Head of caudate nucleus (tissue), 42 donors: Measurements from ENCODE around the gene C1orf52.

Experiments
- DNase-seq, 42 donors: peaks; one replicate each; pipeline versions ENCODE4 v3.0.0 to v3.0.0-alpha.2; 2020 to 2021; ENCODE audit warnings: mixed read lengths in 7 of 42
- intact Hi-C: fragments of 100-400 bp; cut with DNase I; formaldehyde crosslinking; loops from one replicate; pipeline ENCODE4 v1.15.0; 2022

The C1orf52 gene

GRCh38 chr1:85244271-85245061, 15.0 kb downstream of the C1orf52 start:
- no peak for DNase-seq
- intact Hi-C loops: no loop called here

- DNase-seq: no peak
- intact Hi-C loops: no loop called here
Measured at GRCh38 chr1:85243372-85243771, 16.1 kb downstream of the C1orf52 start.

DNA sequence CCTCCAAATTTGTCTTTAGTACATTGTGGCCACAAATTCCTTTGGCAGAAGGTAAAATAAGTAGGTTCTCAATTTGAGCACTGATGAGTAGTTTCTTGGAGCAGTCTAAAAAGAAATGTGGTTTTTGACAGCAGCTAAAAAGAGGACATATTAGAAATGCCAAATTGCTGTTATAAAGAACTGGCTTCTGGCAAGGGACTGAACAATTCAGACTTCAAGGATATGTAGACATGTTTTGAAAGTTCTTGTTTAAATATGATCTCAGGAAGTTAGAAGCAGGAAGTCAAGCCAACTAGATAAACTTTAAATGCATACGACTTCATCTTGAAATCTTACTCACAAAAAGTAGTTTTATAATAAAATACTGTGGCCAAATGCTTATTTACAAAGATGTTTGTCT, 18.8 kb downstream of the C1orf52 start:
- intact Hi-C loops: no loop called here
- DNase-seq: no peak

GRCh38 chr1:85240174-85240601, 19.3 kb downstream of the C1orf52 start:
- intact Hi-C loops: no loop called here
- DNase-seq: no peak

DNA sequence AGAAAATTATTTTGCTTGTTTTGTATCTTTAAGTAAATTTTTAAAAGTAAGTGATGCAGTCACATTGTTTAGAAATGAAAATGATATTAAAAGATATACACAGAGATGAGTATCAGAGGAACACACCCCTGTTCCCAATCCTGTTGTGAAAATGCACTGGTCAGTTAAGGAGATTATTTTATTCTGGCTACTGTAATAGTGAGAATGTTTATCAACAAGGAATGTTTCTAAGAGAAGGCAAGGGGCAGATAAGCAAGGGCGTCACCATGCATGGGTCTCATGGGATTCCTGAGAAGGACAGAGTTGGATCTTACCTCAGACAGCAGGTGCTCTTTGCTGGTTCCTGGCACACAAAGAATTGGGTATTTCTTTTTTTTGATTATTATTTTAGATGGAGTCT, 21.8 kb downstream of the C1orf52 start:
- no peak for DNase-seq
- intact Hi-C loops: no loop called here

GRCh38 chr1:85230305-85230977, 29.0 kb downstream of the C1orf52 start:
- no peak for DNase-seq
- intact Hi-C loops: no loop called here

DNA sequence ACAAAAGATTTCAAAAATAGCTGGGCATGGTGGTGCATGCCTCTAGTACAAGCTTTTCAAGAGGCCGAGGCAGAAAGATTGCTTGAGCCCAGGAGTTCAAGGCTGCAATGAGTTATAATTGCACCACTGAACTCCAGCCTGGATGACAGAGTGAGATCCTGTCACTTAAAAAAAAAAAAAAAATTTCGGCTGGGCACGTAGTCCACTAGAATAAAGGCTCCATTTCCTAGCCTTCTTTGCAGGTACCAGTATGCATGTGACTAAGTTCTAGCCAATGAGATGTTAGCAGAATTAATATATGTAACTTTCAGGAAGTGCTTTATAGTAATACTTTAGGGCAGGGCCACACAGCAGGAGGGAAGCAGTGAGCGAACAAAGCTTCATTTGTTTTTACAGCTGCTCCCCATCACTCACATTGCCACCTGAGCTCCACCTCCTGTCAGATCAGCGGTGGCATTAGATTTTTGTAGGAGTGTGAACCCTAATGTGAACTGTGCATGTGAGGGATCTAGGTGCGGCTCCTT, 29.8 kb downstream of the C1orf52 start:
- DNase-seq: no peak
- intact Hi-C loops: no loop called here

DNA sequence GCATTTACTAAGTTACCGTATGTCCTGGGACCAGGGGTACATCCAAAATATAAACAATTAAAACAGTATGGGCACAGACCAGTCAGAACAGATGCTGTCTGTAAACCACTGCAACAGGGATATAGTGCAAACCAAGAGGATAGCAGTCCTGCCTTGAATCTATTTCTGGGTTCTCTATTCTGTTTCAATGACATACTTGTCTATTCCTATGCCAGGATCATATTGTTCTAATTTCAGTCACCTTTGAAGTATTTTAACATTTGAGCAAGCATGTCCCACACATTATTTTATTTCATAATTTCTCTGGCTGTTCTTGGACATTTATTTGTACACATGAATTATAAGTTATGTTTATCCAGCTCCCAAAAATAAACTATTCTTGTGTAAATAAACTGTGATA, 30.5 kb downstream of the C1orf52 start:
- intact Hi-C loops: no loop called here
- no peak for DNase-seq

- intact Hi-C loops: no loop called here
- DNase-seq: no peak
Measured at GRCh38 chr1:85225624-85226380, 33.7 kb downstream of the C1orf52 start.

GRCh38 chr1:85224734-85225623, 34.5 kb downstream of the C1orf52 start:
- intact Hi-C loops: no loop called here

DNA sequence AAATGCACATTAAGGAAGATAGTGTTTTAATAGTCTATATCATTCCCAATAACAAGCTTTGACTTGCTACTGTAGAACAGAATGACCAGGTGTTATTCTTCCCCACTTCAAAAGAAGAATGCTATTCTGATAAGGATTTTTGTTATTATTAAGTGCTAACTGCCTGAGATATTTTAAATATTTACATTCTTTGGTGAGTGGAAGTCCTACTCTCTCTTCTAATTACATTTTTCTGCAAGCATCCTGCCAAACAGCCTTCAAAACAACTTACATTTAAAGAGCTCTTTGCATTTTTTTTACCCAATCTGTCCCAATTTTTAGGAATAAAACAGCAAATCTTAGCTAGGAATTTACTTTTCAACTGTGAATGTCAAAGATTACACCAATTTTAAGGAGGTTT, 35.2 kb downstream of the C1orf52 start:
- DNase-seq: no peak
- intact Hi-C loops: no loop called here

More at GRCh38 chr1:85224734-85225623, 34.5 kb downstream of the C1orf52 start:
- no peak for DNase-seq

DNA sequence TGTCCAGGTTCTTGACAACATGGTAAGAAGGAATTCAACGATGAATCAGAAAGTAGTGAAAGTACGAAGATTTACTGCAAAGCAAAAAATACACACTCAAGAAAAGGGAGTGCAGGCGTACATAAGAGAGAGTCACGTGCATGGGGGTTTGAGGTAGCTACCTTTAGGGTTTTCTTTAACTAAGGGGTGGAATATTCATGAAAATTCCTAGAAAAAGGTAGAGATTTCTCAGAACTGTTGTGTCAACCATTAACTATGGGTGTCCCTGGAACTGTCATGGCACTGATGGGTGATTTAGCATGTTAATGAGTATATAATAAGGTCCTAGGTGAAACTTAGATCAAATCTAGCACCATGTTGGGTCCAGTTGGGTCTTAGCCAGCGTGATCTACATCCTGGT, 36.1 kb downstream of the C1orf52 start:
- no peak for DNase-seq
- intact Hi-C loops: no loop called here

- DNase-seq: no peak
Measured at GRCh38 chr1:85220756-85221201, 38.7 kb downstream of the C1orf52 start.

GRCh38 chr1:85219853-85220610, 39.4 kb downstream of the C1orf52 start:
- intact Hi-C loops: no loop called here
- no peak for DNase-seq

More at GRCh38 chr1:85220756-85221201, 38.7 kb downstream of the C1orf52 start:
- intact Hi-C loops: no loop called here

DNA sequence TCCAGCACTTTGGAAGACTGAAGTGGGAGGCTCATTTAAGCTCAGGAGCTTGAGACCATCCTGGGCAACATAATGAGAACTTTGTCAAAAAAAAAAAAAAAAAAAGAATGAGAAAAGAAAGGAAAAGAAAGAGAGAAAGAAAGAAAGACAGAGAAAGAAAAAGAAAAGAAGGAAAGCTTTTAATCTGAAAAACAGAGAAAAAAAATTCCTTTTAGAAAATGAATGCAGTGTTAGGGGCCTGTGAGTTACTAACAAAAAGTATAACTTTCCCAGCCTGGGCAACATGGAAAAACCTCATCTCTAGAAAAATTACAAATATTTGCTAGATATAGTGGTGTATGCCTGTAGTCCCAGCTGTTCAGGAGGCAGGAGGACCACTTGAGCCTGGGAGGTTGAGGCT, 42.8 kb downstream of the C1orf52 start:
- DNase-seq: no peak
- intact Hi-C loops: no loop called here

DNA sequence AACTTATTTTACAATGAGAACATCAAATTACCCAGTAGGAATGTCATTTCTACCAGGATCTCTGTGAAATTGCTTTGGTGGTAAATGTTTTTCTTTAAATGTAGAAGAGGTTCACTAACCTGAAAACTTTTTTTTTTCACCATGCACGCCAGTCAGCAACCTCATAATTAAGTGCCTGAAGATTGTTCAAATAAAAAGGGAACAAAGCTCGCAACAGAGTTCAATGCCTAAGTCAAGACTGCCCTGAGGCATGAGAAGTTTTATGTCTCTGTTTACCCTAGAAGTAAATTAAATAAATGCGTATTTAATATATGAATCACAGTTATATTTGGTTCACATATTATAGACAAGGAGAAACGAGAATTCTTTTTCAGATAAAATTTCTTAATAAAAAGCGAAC, 44.8 kb downstream of the C1orf52 start:
- DNase-seq: no peak
- intact Hi-C loops: no loop called here

DNA sequence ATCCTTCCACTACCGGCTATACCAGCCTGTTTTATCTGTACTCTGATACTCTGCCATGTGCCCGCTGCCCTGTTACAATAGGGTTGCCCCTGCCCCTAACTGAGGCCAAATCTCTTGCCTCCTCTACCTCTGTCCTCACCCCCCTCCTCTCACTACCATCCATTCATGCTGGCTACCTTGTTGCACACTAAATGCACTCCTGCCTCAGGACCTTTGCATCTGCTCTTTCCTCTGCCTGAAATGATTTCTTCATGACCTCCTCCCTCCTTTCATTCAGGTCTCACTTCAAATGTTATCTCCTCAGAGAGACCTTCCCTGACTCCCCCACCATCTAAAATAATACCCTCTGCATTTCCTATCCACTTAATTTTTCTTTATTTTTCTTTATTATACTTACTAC, 51.0 kb downstream of the C1orf52 start:
- intact Hi-C loops: no loop called here
- no peak for DNase-seq

DNA sequence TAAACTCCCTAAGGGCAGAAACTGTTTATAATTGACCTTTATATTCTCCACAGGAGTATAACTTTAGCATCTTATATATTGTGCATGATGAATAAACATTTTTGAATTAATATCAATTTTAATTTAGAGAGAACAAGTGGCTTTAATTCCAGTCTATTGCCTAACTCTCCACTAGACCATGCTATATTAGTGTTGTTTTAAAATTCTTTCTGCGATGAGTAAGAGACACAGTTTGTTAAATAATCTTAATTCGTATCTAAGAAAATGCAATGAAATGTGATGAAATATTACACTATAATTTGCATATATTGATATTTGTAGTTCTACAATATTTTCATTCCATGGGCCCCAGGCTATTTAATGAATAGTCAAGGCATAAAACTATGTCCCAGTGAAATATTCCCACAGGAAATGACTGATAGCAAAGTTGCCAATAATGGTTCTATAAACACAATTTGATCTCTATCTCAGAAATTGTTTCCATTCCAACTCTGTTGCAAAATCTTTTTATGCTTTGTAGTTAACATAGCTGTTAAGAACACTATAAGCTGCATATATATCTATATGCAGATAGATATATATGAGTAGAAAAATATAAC, 55.8 kb downstream of the C1orf52 start:
- intact Hi-C loops: no loop called here
- no peak for DNase-seq
